Endothelial cell of umbilical vein (primary cell): ENCODE data around the gene PSMD14. TPM values are rescaled to one million over a fixed set of nuclear protein-coding genes. Genes with fewer than 3 reads are reported as not detected.
A peak's percentile ranks its signal among the peaks of the same experiment; 100 is the strongest.
"Not testable (repeated sequence)": the region's sequence is repeated elsewhere in the genome, so short reads cannot be mapped to it uniquely, and the experiment has no call there.

Experiments used
- BruUV-seq: library from RNA; stranded (reverse); fragments of 400-500 nt; replicated peaks from 2 replicates; lab custom pipeline; 2021; lab: Mats Ljungman, UMichigan
- CTCF ChIA-PET: fragments of 300-600, 350-600 bp; sonication (Branson Sonifier 250); formaldehyde crosslinking; loops from one replicate; lab custom pipeline; 2021; ENCODE audit warnings: antibody characterized with exemption, inconsistent platforms; lab: Charles Lee
- POLR2A ChIA-PET: fragments of 300-600, 350-600 bp; sonication (Branson Sonifier 250); formaldehyde crosslinking; loops from one replicate; lab custom pipeline; 2021; ENCODE audit warnings: antibody characterized with exemption, inconsistent platforms; lab: Charles Lee
- DNase-seq: peaks from one replicate; pipeline ENCODE4 v3.0.0-alpha.2; 2011; ENCODE audit warnings: low read depth, low spot score
- FAIRE-seq: peaks from 2 replicates; lab custom pipeline; 2011; peaks lifted over from hg19 to GRCh38; lab: Jason Lieb, UNC
- H2AFZ ChIP-seq: 2 replicates; pipeline ENCODE4 v1.6.0; 2012; ENCODE audit warnings: low read depth, low read length, control low read depth, inconsistent platforms
- H3K27ac ChIP-seq: 2 replicates; pipeline ENCODE4 v1.5.1; 2011; ENCODE audit warnings: low read depth, mild to moderate bottlenecking, control low read depth, low read length, moderate library complexity; ENCODE audit not compliant: insufficient read depth
- H3K27me3 ChIP-seq, 2 experiments: 2 replicates each; pipeline versions ENCODE4 v1.6.0 to v1.6.1; 2011; ENCODE audit warnings: low read length in 2 of 2, mixed read lengths in 1 of 2; ENCODE audit not compliant: control insufficient read depth in 2 of 2, insufficient read depth in 2 of 2
- H3K36me3 ChIP-seq, 2 experiments: 2 replicates in 1 of 2; 3 replicates in 1 of 2; pipeline ENCODE4 v1.5.1; 2011; ENCODE audit warnings: low read length in 2 of 2, mild to moderate bottlenecking in 1 of 2, moderate library complexity in 1 of 2; ENCODE audit not compliant: control insufficient read depth in 2 of 2, insufficient read depth in 2 of 2; ENCODE audit errors: extremely low read depth in 1 of 2
- H3K4me1 ChIP-seq: 3 replicates; pipeline ENCODE4 v1.5.1; 2011; ENCODE audit warnings: mild to moderate bottlenecking, low read length; ENCODE audit not compliant: control insufficient read depth, insufficient read depth; ENCODE audit errors: extremely low read depth
- H3K4me2 ChIP-seq: 2 replicates; pipeline ENCODE4 v1.6.1; 2011; ENCODE audit warnings: low read length, control low read depth, mixed read lengths; ENCODE audit not compliant: insufficient read depth
- H3K4me3 ChIP-seq, 3 experiments: fragments of 200-600 bp in 1 of 3; sonication (generic), shearing (Covaris generic) in 1 of 3; replicated peaks in 1 of 3; 2 replicates each; pipeline ENCODE4 v1.5.1; 2011 to 2016; ENCODE audit warnings: control low read depth in 3 of 3, low read length in 3 of 3, mild to moderate bottlenecking in 2 of 3, inconsistent platforms in 1 of 3, low read depth in 1 of 3, moderate library complexity in 1 of 3; ENCODE audit not compliant: insufficient read depth in 1 of 3
- H3K79me2 ChIP-seq: 2 replicates; pipeline ENCODE4 v1.6.0; 2012; ENCODE audit warnings: low read length, inconsistent platforms; ENCODE audit not compliant: control insufficient read depth, insufficient read depth
- H3K9ac ChIP-seq: replicated peaks from 2 replicates; pipeline ENCODE3; 2011; ENCODE audit warnings: low read length, control low read depth; ENCODE audit not compliant: insufficient read depth; ENCODE audit errors: extremely low read depth
- H3K9me1 ChIP-seq: replicated peaks from 3 replicates; pipeline ENCODE4 v1.6.0; 2011; ENCODE audit warnings: mild to moderate bottlenecking, low read length; ENCODE audit not compliant: control insufficient read depth, insufficient read depth; ENCODE audit errors: extremely low read depth
- H3K9me3 ChIP-seq: replicated peaks from 2 replicates; pipeline ENCODE4 v1.5.1; 2012; ENCODE audit warnings: low read length, inconsistent platforms; ENCODE audit not compliant: control insufficient read depth, insufficient read depth
- H4K20me1 ChIP-seq: replicated peaks from 2 replicates; pipeline ENCODE3; 2011; ENCODE audit warnings: mild to moderate bottlenecking, low read length; ENCODE audit not compliant: control insufficient read depth, insufficient read depth; ENCODE audit errors: extremely low read depth
- CTCF ChIP-seq, 2 donors: IDR thresholded peaks; 1 replicate in 1 of 2; 2 replicates in 1 of 2; pipeline ENCODE4 v1.5.1; 2011; ENCODE audit warnings: low read length in 2 of 2, mild to moderate bottlenecking in 2 of 2, moderate library complexity in 2 of 2, control low read depth in 1 of 2, inconsistent platforms in 1 of 2, low read depth in 1 of 2; ENCODE audit not compliant: insufficient read depth in 1 of 2; ENCODE audit errors: extremely low read depth in 1 of 2
- dilution Hi-C: fragments of 300-500 bp; cut with MboI; formaldehyde crosslinking; loops from one replicate; pipeline ENCODE4 v1.15.0; 2019; ENCODE audit warnings: low sequenced_read_pairs; ENCODE audit not compliant: extremely low pct_ligation_motif_present
- intact Hi-C: fragments of 100-400 bp; cut with micrococcal nuclease; formaldehyde crosslinking; loops from one replicate; pipeline ENCODE4 v1.10.0; 2022
- polyA plus RNA-seq, 4 experiments: library from polyadenylated mRNA; depleted of rRNA in 3 of 4; stranded (reverse) in 3 of 4; unstranded in 1 of 4; fragments of >200 nt; gene quantifications; 2 replicates each; pipeline versions ENCODE4 v1.2.1 to v1.2.3, GENCODE V29; 2011 to 2012; ENCODE audit warnings: missing spikeins in 1 of 4
- total RNA-seq: library from RNA; stranded (reverse); gene quantifications from 2 replicates; pipeline ENCODE4 v1.2.3, GENCODE V29; 2021

PSMD14 gene
- total and polyA plus RNA-seq, 2 donors (not counting 3 experiments of a cell fraction or from before 2014, with no cell fraction given) = 47.6 to 85.4 TPM

- H3K4me2 ChIP-seq, H3K27ac ChIP-seq, H3K27me3 ChIP-seq, H2AFZ ChIP-seq, H3K9me1 ChIP-seq, H4K20me1 ChIP-seq, intact Hi-C loops, BruUV-seq, POLR2A ChIA-PET, H3K9ac ChIP-seq, H3K4me3 ChIP-seq, H3K79me2 ChIP-seq, H3K4me1 ChIP-seq, dilution Hi-C loops, H3K36me3 ChIP-seq, H3K9me3 ChIP-seq, FAIRE-seq: not testable (repeated sequence)
- CTCF ChIA-PET = interaction anchor here (0.6 to 1.2 kb wide), 3 partner anchors 665 to 1017 kb away, joined by 3 to 5 read pairs (median 4); no protein-coding TSS in a partner anchor
- TF ChIP-seq CTCF (IDR thresholded peaks at IDR 0.05; ENCODE audit: extremely low read depth in 1 of 2, insufficient read depth in 1 of 2, low read depth in 1 of 2, low read length in 2 of 2) = peak in 1 of 2 donors; percentile 2
- DNase-seq = peak; percentile 20
Observed at GRCh38 chr2:161280906-161281323, 27.3 kb upstream of the PSMD14 start.

- dilution Hi-C loops, intact Hi-C loops: not testable (repeated sequence)
Observed at GRCh38 chr2:161281615-161282310, 26.5 kb upstream of the PSMD14 start.

GRCh38 chr2:161282311-161282644, 25.9 kb upstream of the PSMD14 start:
- H3K9me3 ChIP-seq, H3K4me3 ChIP-seq, intact Hi-C loops, H3K79me2 ChIP-seq, DNase-seq, CTCF ChIA-PET, POLR2A ChIA-PET, H3K27ac ChIP-seq, H4K20me1 ChIP-seq, H3K36me3 ChIP-seq, H3K9ac ChIP-seq, dilution Hi-C loops, H3K27me3 ChIP-seq, BruUV-seq, H2AFZ ChIP-seq, H3K4me1 ChIP-seq, H3K4me2 ChIP-seq, H3K9me1 ChIP-seq: not testable (repeated sequence)
- peak; percentile 26 for FAIRE-seq

More at GRCh38 chr2:161281615-161282310, 26.5 kb upstream of the PSMD14 start:
- H3K9ac ChIP-seq, BruUV-seq, H3K27ac ChIP-seq, H3K36me3 ChIP-seq, H3K4me3 ChIP-seq, FAIRE-seq, H4K20me1 ChIP-seq, H3K4me2 ChIP-seq, H3K4me1 ChIP-seq, DNase-seq, H3K27me3 ChIP-seq, H3K9me1 ChIP-seq, H3K79me2 ChIP-seq, POLR2A ChIA-PET, H3K9me3 ChIP-seq, H2AFZ ChIP-seq: not testable (repeated sequence)
- CTCF ChIA-PET = interaction anchor here (0.6 to 1.2 kb wide), 3 partner anchors 664 to 1016 kb away, joined by 3 to 5 read pairs (median 4); no protein-coding TSS in a partner anchor
